ENCODE results near the gene FHOD3. TPM values are rescaled to one million over a fixed set of nuclear protein-coding genes. Genes with fewer than 3 reads are reported as not detected.

Gene FHOD3
- total and polyA plus RNA-seq, 2 of the 8 experiments (the other 6 are each of a cell fraction or from before 2014, with no cell fraction given) = 9.7 to 10.5 TPM

DNA sequence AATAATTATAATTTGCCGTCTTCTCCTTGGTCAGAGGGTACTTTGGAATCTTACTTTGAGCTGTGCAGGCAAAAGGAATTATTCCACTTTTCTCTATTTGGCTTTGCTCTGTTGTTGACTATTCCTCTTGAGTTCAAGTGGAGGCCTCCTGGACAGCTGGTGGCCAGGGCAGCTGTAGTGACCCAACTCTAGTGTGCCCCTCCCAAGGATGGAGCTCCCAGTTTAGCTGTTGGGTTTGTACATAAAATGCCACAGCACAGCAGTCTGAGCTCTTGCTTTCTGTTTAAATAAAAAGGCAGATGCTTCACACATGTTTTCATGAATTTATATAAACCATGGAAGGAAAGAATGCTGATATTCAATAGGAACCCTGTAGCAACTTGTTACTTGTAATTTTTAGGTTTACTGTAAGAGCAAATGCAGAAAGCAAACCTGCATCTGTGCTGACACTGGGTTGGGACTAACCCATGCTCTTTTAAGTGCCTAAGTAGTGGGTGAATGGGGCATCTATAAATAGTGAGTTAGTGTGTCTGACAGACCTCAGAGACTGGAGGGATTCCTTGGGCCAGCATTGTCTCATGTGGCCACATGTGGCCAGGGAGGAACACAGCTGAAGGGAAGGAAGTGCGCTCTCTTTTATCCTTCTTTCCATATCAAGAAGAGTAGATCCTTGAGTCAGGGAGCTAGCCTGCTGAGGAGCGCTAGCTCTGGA is 121.8 kb downstream of the FHOD3 start (continued):
- TF ChIP-seq, protein P1, sequence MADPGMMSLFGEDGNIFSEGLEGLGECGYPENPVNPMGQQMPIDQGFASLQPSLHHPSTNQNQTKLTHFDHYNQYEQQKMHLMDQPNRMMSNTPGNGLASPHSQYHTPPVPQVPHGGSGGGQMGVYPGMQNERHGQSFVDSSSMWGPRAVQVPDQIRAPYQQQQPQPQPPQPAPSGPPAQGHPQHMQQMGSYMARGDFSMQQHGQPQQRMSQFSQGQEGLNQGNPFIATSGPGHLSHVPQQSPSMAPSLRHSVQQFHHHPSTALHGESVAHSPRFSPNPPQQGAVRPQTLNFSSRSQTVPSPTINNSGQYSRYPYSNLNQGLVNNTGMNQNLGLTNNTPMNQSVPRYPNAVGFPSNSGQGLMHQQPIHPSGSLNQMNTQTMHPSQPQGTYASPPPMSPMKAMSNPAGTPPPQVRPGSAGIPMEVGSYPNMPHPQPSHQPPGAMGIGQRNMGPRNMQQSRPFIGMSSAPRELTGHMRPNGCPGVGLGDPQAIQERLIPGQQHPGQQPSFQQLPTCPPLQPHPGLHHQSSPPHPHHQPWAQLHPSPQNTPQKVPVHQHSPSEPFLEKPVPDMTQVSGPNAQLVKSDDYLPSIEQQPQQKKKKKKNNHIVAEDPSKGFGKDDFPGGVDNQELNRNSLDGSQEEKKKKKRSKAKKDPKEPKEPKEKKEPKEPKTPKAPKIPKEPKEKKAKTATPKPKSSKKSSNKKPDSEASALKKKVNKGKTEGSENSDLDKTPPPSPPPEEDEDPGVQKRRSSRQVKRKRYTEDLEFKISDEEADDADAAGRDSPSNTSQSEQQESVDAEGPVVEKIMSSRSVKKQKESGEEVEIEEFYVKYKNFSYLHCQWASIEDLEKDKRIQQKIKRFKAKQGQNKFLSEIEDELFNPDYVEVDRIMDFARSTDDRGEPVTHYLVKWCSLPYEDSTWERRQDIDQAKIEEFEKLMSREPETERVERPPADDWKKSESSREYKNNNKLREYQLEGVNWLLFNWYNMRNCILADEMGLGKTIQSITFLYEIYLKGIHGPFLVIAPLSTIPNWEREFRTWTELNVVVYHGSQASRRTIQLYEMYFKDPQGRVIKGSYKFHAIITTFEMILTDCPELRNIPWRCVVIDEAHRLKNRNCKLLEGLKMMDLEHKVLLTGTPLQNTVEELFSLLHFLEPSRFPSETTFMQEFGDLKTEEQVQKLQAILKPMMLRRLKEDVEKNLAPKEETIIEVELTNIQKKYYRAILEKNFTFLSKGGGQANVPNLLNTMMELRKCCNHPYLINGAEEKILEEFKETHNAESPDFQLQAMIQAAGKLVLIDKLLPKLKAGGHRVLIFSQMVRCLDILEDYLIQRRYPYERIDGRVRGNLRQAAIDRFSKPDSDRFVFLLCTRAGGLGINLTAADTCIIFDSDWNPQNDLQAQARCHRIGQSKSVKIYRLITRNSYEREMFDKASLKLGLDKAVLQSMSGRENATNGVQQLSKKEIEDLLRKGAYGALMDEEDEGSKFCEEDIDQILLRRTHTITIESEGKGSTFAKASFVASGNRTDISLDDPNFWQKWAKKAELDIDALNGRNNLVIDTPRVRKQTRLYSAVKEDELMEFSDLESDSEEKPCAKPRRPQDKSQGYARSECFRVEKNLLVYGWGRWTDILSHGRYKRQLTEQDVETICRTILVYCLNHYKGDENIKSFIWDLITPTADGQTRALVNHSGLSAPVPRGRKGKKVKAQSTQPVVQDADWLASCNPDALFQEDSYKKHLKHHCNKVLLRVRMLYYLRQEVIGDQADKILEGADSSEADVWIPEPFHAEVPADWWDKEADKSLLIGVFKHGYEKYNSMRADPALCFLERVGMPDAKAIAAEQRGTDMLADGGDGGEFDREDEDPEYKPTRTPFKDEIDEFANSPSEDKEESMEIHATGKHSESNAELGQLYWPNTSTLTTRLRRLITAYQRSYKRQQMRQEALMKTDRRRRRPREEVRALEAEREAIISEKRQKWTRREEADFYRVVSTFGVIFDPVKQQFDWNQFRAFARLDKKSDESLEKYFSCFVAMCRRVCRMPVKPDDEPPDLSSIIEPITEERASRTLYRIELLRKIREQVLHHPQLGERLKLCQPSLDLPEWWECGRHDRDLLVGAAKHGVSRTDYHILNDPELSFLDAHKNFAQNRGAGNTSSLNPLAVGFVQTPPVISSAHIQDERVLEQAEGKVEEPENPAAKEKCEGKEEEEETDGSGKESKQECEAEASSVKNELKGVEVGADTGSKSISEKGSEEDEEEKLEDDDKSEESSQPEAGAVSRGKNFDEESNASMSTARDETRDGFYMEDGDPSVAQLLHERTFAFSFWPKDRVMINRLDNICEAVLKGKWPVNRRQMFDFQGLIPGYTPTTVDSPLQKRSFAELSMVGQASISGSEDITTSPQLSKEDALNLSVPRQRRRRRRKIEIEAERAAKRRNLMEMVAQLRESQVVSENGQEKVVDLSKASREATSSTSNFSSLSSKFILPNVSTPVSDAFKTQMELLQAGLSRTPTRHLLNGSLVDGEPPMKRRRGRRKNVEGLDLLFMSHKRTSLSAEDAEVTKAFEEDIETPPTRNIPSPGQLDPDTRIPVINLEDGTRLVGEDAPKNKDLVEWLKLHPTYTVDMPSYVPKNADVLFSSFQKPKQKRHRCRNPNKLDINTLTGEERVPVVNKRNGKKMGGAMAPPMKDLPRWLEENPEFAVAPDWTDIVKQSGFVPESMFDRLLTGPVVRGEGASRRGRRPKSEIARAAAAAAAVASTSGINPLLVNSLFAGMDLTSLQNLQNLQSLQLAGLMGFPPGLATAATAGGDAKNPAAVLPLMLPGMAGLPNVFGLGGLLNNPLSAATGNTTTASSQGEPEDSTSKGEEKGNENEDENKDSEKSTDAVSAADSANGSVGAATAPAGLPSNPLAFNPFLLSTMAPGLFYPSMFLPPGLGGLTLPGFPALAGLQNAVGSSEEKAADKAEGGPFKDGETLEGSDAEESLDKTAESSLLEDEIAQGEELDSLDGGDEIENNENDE (IDR thresholded peaks at IDR 0.05; ENCODE audit: insufficient replicate concordance, low read length) = no peak
- TF ChIP-seq, protein P2, sequence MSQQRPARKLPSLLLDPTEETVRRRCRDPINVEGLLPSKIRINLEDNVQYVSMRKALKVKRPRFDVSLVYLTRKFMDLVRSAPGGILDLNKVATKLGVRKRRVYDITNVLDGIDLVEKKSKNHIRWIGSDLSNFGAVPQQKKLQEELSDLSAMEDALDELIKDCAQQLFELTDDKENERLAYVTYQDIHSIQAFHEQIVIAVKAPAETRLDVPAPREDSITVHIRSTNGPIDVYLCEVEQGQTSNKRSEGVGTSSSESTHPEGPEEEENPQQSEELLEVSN (IDR thresholded peaks at IDR 0.05) = no peak
- no peak for TF ChIP-seq SIN3A (conservative IDR thresholded peaks at IDR 0.05 in 1 of 2, IDR thresholded peaks at IDR 0.05 in 1 of 2; ENCODE audit: low read depth in 1 of 2, low read length in 2 of 2)
- TF ChIP-seq TEAD4 (IDR thresholded peaks at IDR 0.05; ENCODE audit: low read depth, low read length) = no peak
- TF ChIP-seq EZH2 (IDR thresholded peaks at IDR 0.05; ENCODE audit: low read depth, low read length, severe bottlenecking) = no peak
- TF ChIP-seq FOSL1 (IDR thresholded peaks at IDR 0.05; ENCODE audit: insufficient read depth, low read depth, low read length) = no peak
